Naive B cell (primary cell): ENCODE measurements around the gene CCNYL1. TPM values are rescaled to one million over a fixed set of nuclear protein-coding genes. Genes with fewer than 3 reads are reported as not detected.
"Not testable (repeated sequence)": the region's sequence is repeated elsewhere in the genome, so short reads cannot be mapped to it uniquely, and the experiment has no call there.

Experiments
- ATAC-seq, 2 donors: fragments of 150-1000 bp; cut with Tn5 transposase; 2 replicates each; pipeline ENCODE4 v1.10.0; 2021; ENCODE audit warnings: low read depth in 2 of 2, mild to moderate bottlenecking in 2 of 2, moderate library complexity in 2 of 2
- DNase-seq: peaks from one replicate; pipeline ENCODE4 v3.0.0; 2022
- H3K27ac Mint-ChIP-seq, 6 donors: one replicate each; pipeline ENCODE4 v1.8.0; 2020 to 2022; ENCODE audit warnings: mild to moderate bottlenecking in 6 of 6, mixed read lengths in 6 of 6, moderate library complexity in 5 of 6, inconsistent platforms in 2 of 6
- H3K27me3 Mint-ChIP-seq, 3 donors: one replicate each; pipeline ENCODE4 v1.8.0; 2021 to 2022; ENCODE audit warnings: mixed read lengths in 3 of 3, mild to moderate bottlenecking in 1 of 3
- H3K36me3 Mint-ChIP-seq, 2 donors: one replicate each; pipeline ENCODE4 v1.8.0; 2020 to 2022; ENCODE audit warnings: mixed read lengths in 2 of 2, inconsistent platforms in 1 of 2, mild to moderate bottlenecking in 1 of 2
- H3K4me1 Mint-ChIP-seq, 3 donors: one replicate each; pipeline ENCODE4 v1.8.0; 2020 to 2022; ENCODE audit warnings: mixed read lengths in 3 of 3, inconsistent platforms in 1 of 3, mild to moderate bottlenecking in 1 of 3, moderate library complexity in 1 of 3
- H3K4me3 Mint-ChIP-seq, 8 donors: one replicate each; pipeline ENCODE4 v1.8.0; 2020 to 2022; ENCODE audit warnings: mild to moderate bottlenecking in 8 of 8, mixed read lengths in 8 of 8, moderate library complexity in 8 of 8, inconsistent platforms in 2 of 8
- H3K9me3 Mint-ChIP-seq, 7 donors: one replicate each; pipeline ENCODE4 v1.8.0; 2020 to 2022; ENCODE audit warnings: mixed read lengths in 7 of 7, mild to moderate bottlenecking in 5 of 7, inconsistent platforms in 2 of 7, moderate library complexity in 1 of 7
- polyA plus RNA-seq, 6 donors: library from polyadenylated mRNA; unstranded; fragments of 300-500 nt; fragmentation: Illumina TruSeq; gene quantifications; one replicate each; pipeline ENCODE4 v1.2.3, GENCODE V29; 2021; ENCODE audit warnings: low read depth in 6 of 6

Gene CCNYL1
- polyA plus RNA-seq, 6 donors from 2014 or later = 0.91 to 4.7 (median 3.3) TPM

DNA sequence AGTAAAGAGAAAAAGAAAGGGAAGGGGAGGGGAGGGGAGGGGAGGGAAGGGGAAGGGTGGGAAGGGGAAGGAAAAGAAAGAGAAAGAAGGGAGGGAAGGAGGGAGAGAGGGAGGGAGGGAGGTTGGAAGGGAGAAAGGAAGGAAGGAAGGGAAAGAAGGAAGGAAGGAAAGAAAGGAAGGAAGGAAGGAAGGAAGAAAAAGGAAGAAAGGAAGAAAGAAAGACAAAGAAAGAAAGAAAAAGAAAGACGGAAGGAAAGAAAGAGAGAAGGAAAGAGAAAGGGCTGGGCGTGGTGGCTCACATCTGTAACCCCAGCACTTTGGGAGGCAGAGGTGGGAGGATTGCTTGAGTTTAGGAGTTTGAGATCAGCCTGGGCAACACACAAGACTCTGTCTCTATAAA lies 24.6 kb upstream of the CCNYL1 start:
- H3K27me3 Mint-ChIP-seq = peaks cover 0 to 3% (median 0%) of the 10 kb centered on the region in 3 donors
- no peak for DNase-seq
- H3K27ac Mint-ChIP-seq = peak overlapping the region in 3 of 6 donors; percentile 42 to 62 (median 52)
- H3K4me3 Mint-ChIP-seq = no peak overlapping the region
- H3K36me3 Mint-ChIP-seq = no peaks in the 10 kb centered on the region
- H3K4me1 Mint-ChIP-seq = peaks cover 0 to 3% (median 0%) of the 10 kb centered on the region in 3 donors
- no peak for ATAC-seq
- peaks cover 0 to 4% (median 0%) of the 10 kb centered on the region in 7 donors for H3K9me3 Mint-ChIP-seq

DNA sequence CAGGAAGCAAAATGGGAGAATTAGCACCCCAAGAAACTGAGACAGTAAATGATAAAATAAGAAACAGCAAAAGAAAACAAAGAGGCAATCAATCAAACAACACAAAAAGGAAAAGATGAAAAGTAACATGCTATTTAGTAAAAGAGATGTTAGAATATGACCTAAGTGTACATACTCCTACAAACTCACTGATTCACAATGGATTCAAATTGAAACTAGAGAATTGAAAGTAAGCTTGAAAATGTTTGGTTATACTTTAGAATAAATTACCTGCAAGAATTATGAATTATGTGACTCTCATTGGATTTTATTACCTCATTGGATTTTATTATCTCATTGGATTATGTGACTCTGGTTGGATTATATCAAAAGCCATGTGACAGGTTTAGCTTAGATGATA lies 22.8 kb upstream of the CCNYL1 start:
- DNase-seq = no peak
- Mint-ChIP-seq H3K4me1 (peaks cover 6 to 17% (median 7%) of the 10 kb centered on the region in 3 donors), H3K9me3 (peaks cover 0 to 4% (median 0%) of the 10 kb centered on the region in 7 donors), H3K27me3 (peaks cover 0 to 3% (median 0%) of the 10 kb centered on the region in 3 donors), H3K4me3 (no peak overlapping the region), H3K36me3 (no peaks in the 10 kb centered on the region), H3K27ac (no peak overlapping the region)
- ATAC-seq = no peak

DNA sequence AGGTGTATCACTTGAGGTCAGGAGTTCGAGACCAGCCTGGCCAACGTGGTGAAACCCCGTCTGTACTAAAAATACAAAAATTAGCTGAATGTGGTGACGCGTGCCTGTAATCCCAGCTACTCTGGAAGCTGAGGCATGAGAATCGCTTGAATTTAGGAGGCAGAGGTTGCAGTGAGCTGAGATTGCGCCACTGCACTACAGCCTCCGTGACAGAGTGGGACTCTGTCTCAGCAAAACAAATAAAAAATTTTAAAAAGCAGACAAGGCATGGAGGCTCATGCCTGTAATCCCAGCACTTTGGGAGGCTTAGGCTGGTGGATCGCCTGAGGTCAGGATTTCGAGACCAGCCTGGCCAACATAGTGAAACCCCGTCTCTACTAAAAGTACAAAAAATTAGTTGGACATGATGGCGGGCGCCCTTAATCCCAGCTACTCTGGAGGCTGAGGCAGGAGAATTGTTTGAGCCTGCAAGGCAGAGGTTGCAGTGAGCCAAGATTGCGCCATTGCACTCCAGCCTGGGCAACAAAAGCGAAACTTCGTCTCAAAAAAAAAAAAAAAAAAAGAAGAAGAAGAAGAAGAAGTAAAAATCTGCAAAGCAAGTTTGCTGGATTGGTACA lies 20.5 kb upstream of the CCNYL1 start:
- Mint-ChIP-seq H3K4me1 (peaks cover 6 to 17% (median 7%) of the 10 kb centered on the region in 3 donors), H3K4me3 (peak overlapping the region in 1 of 8 donors; percentile 33), H3K27ac (peak overlapping the region in 1 of 6 donors; percentile 88)
- not testable (repeated sequence) for H3K9me3 Mint-ChIP-seq, ATAC-seq, H3K36me3 Mint-ChIP-seq, DNase-seq, H3K27me3 Mint-ChIP-seq

DNA sequence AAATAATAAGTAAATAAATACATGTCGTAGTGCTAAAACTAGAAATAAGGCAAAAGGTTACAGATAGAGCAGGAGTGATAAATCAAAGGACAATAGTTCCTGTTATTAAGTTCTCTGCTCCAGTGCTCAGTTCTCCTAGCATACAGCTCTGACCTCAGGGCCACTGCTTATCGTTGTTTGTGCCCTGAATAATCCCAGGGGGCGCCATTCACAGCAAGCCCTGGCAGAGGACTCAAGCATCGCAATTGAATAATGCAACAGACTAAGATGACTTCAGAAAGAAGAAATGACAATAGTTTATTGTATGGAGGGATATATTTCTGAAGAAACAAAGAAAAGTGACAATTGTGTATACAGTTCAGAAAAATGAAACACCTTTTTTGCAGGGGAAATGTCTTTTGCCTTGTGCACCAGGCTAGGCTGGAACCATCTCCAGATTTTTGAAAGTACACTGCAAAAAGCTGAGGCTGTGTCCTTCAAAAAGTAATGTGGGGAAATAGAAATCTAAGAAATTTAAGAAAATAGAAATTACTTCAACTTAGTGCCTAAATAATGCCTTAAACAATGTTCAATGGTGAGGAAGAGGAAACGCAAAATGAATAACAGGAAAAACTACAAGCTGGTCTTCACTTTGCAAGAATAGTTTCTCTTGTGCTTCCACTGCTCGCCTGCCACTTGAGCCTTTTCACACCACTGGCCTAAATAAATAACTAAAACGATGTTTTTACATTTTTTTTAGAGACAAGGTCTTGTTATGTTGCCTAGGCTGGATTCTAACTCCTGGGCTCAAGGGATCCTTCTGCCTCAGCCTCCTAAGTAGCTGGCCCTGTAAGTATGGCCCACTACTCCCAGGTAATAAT lies 19.0 kb upstream of the CCNYL1 start:
- H3K27me3 Mint-ChIP-seq = no peaks in the 10 kb centered on the region
- DNase-seq (peak; percentile 45), ATAC-seq (peak; percentile 83 to 94)
- no peaks in the 10 kb centered on the region for H3K9me3 Mint-ChIP-seq
- no peak overlapping the region for H3K4me3 Mint-ChIP-seq
- H3K4me1 Mint-ChIP-seq = peaks cover 6 to 17% (median 7%) of the 10 kb centered on the region in 3 donors
- no peaks in the 10 kb centered on the region for H3K36me3 Mint-ChIP-seq
- peak overlapping the region in 2 of 6 donors; percentile 11 to 69 for H3K27ac Mint-ChIP-seq

DNA sequence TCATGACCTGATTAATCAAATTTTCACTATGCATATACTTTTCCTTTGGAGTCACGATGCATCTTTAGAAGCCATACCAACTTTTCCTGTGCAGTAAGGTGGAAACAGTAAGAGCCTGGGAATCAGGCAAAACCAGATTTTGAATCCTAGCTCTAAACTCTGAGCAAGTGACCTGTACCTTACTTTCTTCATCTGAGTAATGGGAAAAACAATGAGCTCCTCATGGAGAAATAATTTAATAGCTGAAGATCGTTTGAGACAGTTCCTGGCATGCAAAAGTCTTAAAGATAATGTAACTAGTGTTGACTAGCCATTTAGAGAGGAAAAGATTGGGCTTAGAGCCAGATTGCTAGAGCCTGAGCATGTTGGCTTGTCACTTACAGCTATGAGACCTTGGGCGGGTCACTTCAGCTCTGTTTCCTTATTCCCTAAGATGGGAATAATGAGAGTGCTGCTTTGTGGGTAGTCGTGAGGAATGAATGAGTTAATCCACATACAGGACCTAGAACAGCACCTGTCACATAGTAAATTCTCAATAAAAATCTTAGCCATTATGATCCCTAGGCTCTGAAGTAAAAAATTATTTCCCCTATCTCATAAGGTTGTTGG lies 17.7 kb upstream of the CCNYL1 start:
- Mint-ChIP-seq H3K27ac (peak overlapping the region in 1 of 6 donors; percentile 36), H3K4me1 (peaks cover 6 to 23% (median 7%) of the 10 kb centered on the region in 3 donors), H3K9me3 (no peaks in the 10 kb centered on the region), H3K4me3 (no peak overlapping the region), H3K27me3 (peaks cover 0 to 10% (median 0%) of the 10 kb centered on the region in 3 donors), H3K36me3 (no peaks in the 10 kb centered on the region)
- ATAC-seq = no peak
- DNase-seq = no peak

DNA sequence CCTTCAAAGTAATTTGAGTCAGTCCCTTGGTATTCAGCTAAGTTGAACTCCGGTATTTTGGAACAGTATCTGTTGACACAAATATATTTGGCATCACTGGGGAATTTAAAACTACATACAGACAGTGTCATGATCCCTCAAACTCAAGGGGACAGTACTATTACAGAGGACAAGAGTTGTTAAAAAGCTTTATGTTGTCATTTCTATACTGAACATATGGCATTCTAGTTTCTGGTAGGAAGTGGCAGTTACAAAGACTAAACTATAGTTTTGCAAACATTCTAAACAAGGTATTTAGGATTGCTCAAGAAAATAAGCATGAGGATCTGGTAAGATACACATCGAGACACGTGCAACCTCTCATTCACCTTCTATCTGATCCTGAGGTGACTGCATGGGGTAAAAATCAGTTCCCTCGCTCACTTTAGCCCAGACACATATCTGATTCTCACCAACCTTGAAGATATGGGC lies 16.6 kb upstream of the CCNYL1 start:
- Mint-ChIP-seq H3K27ac (no peak overlapping the region), H3K36me3 (no peaks in the 10 kb centered on the region), H3K27me3 (peaks cover 0 to 10% (median 0%) of the 10 kb centered on the region in 3 donors), H3K4me1 (peaks cover 6 to 23% (median 7%) of the 10 kb centered on the region in 3 donors), H3K9me3 (no peaks in the 10 kb centered on the region), H3K4me3 (no peak overlapping the region)
- ATAC-seq = no peak
- no peak for DNase-seq

DNA sequence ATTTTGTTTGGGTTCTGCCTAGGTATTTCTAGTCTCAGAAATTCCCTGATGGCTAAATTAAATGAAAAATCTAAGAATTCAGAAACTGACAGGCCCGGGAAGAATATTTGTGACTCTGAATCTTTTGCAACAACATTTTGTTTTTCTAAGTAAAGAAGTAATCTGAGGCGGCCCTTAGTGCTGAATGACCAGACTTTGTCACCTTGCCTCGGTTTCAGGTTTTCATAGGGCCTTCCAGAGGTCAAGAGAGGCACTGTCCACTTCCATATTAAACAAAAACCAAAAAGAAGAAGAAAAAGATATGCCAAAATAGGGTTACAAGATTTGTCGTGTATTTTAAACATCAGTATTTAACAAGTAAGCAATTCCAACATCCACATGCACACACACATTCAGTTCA lies 16.1 kb upstream of the CCNYL1 start:
- no peak for DNase-seq
- Mint-ChIP-seq H3K36me3 (no peaks in the 10 kb centered on the region), H3K27me3 (peaks cover 0 to 10% (median 0%) of the 10 kb centered on the region in 3 donors), H3K4me3 (no peak overlapping the region), H3K9me3 (no peaks in the 10 kb centered on the region), H3K4me1 (peaks cover 6 to 23% (median 7%) of the 10 kb centered on the region in 3 donors), H3K27ac (peak overlapping the region in 1 of 6 donors; percentile 14)
- no peak for ATAC-seq

DNA sequence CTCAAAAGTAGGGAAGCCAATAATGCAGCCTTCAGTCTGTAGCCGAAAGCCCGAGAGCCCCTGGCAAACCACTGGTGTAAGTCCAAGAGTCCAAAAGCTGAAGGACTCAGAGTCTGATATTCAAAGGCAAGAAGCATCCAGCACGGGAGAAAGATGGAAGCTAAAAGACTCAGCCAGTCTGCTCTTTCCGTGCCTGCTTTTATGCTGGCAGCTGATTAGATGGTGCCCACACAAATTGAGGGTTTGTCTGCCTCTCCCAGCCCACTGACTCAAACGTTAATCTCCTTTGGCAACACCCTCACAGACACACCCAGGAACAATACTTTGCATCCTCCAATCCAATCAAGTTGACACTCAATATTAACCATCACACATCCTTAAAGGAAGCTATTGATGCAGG lies 14.5 kb upstream of the CCNYL1 start:
- H3K27ac Mint-ChIP-seq, H3K36me3 Mint-ChIP-seq, H3K4me3 Mint-ChIP-seq, ATAC-seq, H3K9me3 Mint-ChIP-seq, H3K27me3 Mint-ChIP-seq, DNase-seq: not testable (repeated sequence)
- H3K4me1 Mint-ChIP-seq = peaks cover 4 to 23% (median 6%) of the 10 kb centered on the region in 3 donors

DNA sequence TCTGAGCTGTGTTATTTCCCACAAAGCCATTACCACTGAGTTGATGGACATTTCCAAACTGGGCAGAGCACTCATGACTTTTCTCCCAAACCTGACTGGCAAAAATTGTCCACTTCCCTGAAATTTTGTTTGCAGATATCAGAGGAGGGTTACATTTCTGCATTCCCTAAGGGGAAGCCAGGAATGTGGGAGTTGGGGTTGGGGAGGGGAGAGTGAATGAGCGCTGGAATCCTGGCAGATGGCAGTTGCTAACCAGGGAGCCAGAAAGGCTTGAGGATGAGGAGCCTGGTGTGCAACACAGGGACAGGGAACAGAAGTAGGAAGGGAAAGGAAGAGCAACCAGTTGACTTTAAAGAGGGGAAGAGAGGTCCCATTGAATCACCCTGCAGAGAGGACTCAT lies 14.0 kb upstream of the CCNYL1 start:
- Mint-ChIP-seq H3K27ac (peak overlapping the region in 2 of 6 donors; percentile 49 to 84), H3K27me3 (peaks cover 0 to 10% (median 0%) of the 10 kb centered on the region in 3 donors), H3K4me3 (no peak overlapping the region), H3K9me3 (no peaks in the 10 kb centered on the region), H3K36me3 (no peaks in the 10 kb centered on the region), H3K4me1 (peaks cover under 1 to 18% (median 1%) of the 10 kb centered on the region in 3 donors)
- ATAC-seq (no peak), DNase-seq (no peak)

DNA sequence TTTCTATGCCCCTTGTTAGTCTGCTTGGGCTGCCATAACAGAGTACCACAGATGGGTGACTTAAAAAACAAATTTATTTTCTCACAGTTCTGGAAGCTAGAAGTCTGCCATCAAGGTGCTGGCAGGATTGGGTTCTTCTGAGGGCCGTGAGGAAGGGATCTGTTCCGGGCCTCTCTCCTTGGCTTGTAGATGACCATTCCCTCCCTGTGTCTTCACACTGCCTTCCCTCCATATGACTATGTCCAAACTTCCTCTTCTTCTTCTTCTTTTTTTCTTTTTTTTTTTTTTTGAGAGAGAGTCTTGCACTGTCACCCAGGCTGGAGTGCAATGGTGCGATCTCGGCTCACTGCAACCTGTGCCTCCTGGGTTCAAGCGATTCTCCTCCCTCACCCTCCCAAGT lies 13.1 kb upstream of the CCNYL1 start:
- no peak for ATAC-seq

DNA sequence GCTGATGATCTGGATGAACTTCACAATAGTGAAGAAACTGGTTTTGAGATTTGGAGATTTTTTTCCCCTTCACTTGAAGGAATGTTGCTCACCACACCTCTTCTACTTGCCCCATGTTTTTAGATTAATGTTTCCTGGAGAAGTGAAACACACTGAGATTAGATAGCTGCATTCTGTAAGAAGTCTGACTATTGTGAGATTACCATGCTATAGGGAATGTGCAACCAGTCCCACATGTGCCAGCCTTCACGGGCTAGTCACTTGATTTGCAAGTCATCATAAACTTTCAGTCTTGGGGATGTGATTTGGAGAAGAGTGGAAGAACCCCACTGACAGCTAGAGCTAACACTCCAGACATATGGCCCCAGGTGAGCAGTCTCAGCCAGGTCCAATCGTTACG lies 7.4 kb upstream of the CCNYL1 start:
- Mint-ChIP-seq H3K27ac (peak overlapping the region in 1 of 6 donors; percentile 71), H3K27me3 (no peaks in the 10 kb centered on the region), H3K36me3 (no peaks in the 10 kb centered on the region), H3K4me3 (peak overlapping the region in 1 of 8 donors; percentile 23), H3K9me3 (no peaks in the 10 kb centered on the region), H3K4me1 (peaks cover 0 to 10% (median 6%) of the 10 kb centered on the region in 3 donors)
- ATAC-seq = no peak
- DNase-seq = no peak

More for the DNA sequence above, 13.1 kb upstream of the CCNYL1 start:
- DNase-seq = no peak
- no peaks in the 10 kb centered on the region for H3K36me3 Mint-ChIP-seq
- peaks cover 0 to 9% (median 0%) of the 10 kb centered on the region in 3 donors for H3K4me1 Mint-ChIP-seq
- H3K27me3 Mint-ChIP-seq = peaks cover 0 to 10% (median 0%) of the 10 kb centered on the region in 3 donors
- H3K9me3 Mint-ChIP-seq = no peaks in the 10 kb centered on the region
- H3K4me3 Mint-ChIP-seq = no peak overlapping the region
- H3K27ac Mint-ChIP-seq = no peak overlapping the region

DNA sequence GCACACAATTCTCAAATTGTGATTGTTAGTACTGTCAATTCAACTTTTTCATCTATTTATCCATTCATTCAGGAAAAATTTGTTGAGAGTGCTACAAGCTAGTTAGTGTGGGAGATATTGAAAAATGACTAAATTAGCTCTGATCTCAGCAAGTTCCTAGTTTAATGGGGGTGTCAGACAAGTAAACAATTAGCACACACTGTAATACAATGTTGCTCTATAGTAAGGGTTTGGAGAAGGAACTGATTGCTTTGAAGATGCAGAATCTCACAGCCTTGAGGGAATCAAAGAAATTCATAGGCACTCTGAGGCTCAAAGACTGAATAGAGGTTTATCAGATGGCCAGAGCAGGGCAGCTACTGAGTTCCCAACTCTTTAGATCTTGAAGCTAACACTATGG lies 6.8 kb upstream of the CCNYL1 start:
- DNase-seq (no peak), ATAC-seq (no peak)
- H3K36me3 Mint-ChIP-seq = no peaks in the 10 kb centered on the region
- peaks cover 0 to 4% (median 0%) of the 10 kb centered on the region in 3 donors for H3K27me3 Mint-ChIP-seq
- no peaks in the 10 kb centered on the region for H3K9me3 Mint-ChIP-seq
- no peak overlapping the region for H3K4me3 Mint-ChIP-seq
- H3K27ac Mint-ChIP-seq = no peak overlapping the region
- H3K4me1 Mint-ChIP-seq = peaks cover 0 to 10% (median 6%) of the 10 kb centered on the region in 3 donors
